Muscle of leg (tissue), 11 donors: ENCODE data around the gene KRTAP19-7. TPM values are rescaled to one million over a fixed set of nuclear protein-coding genes. Genes with fewer than 3 reads are reported as not detected.

Experiments
- DNase-seq: peaks from one replicate; pipeline ENCODE4 v3.0.0; 2013
- H3K27ac ChIP-seq: one replicate; pipeline ENCODE4 v1.5.1; 2013; ENCODE audit warnings: mild to moderate bottlenecking, low read length, control low read depth
- H3K27me3 ChIP-seq: one replicate; pipeline ENCODE4 v1.6.1; 2013; ENCODE audit warnings: low read length; ENCODE audit not compliant: control insufficient read depth, insufficient read depth
- H3K36me3 ChIP-seq: one replicate; pipeline ENCODE4 v1.6.1; 2013; ENCODE audit warnings: low read length; ENCODE audit not compliant: control insufficient read depth, insufficient read depth
- H3K4me1 ChIP-seq: one replicate; pipeline ENCODE4 v1.6.1; 2013; ENCODE audit warnings: low read length; ENCODE audit not compliant: control insufficient read depth, insufficient read depth
- H3K4me3 ChIP-seq: one replicate; pipeline ENCODE4 v1.5.1; 2013; ENCODE audit warnings: low read length, control low read depth
- H3K9me3 ChIP-seq: replicated peaks from 2 replicates; pipeline ENCODE4 v1.6.1; 2013; ENCODE audit warnings: low read depth, low read length; ENCODE audit not compliant: control insufficient read depth
- WGBS: methylation state at CpG from one replicate; pipeline ENCODE4 v1.1.5; 2013; ENCODE audit warnings: missing lambda C conversion rate; ENCODE audit not compliant: insufficient coverage; 5-methylcytosine and 5-hydroxymethylcytosine counted together
- polyA plus RNA-seq, 8 donors: library from polyadenylated mRNA; unstranded; fragments of 120-200 nt; gene quantifications; one replicate each; pipeline versions ENCODE4 v1.2.1 to v1.2.3, GENCODE V29; 2013; ENCODE audit warnings: inconsistent platforms in 1 of 8, low replicate concordance in 1 of 8; ENCODE audit not compliant: insufficient read length in 8 of 8, insufficient read depth in 1 of 8
- total RNA-seq: library from RNA; stranded (reverse); fragments of 120-200 nt; gene quantifications from one replicate; pipeline ENCODE4 v1.2.4, GENCODE V29; 2013

KRTAP19-7 gene
- total and polyA plus RNA-seq, 9 donors = not detected

DNA sequence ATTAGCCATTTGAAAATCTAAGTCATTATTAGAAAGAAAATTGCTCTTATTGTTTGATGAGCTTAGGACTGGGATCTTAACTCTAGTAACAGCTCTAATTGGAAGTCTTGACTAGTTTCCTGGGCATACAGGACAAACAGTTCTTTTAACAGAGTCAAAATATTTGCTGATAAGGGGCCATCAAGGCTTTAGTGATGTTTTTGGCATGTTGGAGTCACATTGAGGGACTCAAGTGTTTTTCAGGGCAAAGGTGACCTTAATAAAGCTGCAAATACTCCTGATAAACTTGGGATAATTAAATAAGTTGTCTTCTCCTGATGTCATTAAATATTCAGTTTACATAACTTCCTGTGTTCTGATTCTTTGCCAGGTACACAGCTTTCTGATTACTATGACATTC, 6.5 kb upstream of the KRTAP19-7 start:
- H3K36me3 ChIP-seq = no peaks in the 10 kb centered on the region

DNA sequence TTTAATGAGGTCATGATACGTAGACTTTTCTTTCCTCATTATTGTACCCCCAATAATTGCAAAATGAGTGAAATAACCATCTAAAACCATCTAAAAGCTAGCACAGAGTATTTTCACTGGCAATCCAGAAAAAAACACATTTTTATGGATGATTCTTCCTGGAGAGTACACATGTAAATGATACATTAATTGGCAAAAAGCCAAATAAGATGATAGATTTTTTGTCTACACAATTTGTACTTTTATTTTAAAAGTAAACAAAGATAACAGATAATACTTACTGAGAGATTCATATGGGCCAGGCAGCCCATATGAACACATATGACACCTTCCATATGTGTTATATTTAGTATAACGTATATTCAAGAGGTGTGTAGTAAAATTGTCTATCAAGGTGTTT, 2.5 kb upstream of the KRTAP19-7 start:
- no peak for DNase-seq
- Histone ChIP-seq H3K27ac (no peak overlapping the region), H3K36me3 (no peaks in the 10 kb centered on the region), H3K9me3 (no peaks in the 10 kb centered on the region), H3K4me1 (no peaks in the 10 kb centered on the region), H3K4me3 (no peak overlapping the region), H3K27me3 (no peaks in the 10 kb centered on the region)
- WGBS = no CpG with 5 or more reads among the region's 2 CpGs

More for the DNA sequence above, 6.5 kb upstream of the KRTAP19-7 start:
- Histone ChIP-seq H3K9me3 (no peaks in the 10 kb centered on the region), H3K27ac (no peak overlapping the region), H3K4me3 (no peak overlapping the region), H3K4me1 (no peaks in the 10 kb centered on the region), H3K27me3 (no peaks in the 10 kb centered on the region)
- DNase-seq = no peak

DNA sequence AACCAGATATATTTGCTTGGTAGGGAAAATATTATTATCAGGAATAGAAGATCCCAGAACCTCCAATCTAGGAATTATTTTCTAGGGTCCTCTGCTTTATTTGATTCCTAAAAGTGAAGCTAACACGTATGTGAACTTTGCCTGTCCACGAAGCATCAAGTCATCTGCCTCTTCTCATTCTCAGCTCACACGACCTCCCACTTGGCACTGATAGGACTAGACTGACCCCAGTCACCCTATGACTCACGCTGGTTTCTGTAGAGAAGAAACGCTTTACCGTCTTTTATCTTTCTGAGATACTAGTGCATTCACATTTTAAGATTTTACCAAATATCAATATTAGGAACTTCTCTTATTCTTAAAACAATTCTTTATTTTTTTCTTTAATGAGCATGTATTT, 2.0 kb upstream of the KRTAP19-7 start:
- WGBS = 75% methylated on average over 3 of the region's 6 CpGs
- H3K4me1 ChIP-seq = no peaks in the 10 kb centered on the region
- no peaks in the 10 kb centered on the region for H3K36me3 ChIP-seq
- no peaks in the 10 kb centered on the region for H3K27me3 ChIP-seq
- H3K27ac ChIP-seq = no peak overlapping the region
- H3K9me3 ChIP-seq = no peaks in the 10 kb centered on the region
- no peak overlapping the region for H3K4me3 ChIP-seq
- DNase-seq = no peak

DNA sequence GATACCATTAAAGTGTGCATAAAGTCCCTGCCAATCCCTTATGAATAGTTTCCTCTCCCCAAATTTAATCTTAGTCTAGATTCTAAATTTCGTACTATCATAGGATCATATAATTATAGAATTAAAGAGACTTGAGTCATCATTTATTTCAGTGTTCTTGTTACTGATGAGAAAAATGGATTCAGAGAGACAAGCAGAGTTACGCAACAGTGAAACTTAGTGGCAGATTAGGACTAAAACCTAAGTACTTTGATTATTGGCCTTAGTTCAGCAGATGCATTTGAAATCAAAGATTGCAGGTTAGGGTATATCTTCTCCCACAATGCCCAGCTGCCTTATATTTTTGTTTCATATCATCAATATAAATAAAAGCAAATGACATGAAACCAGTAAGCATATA, 843 bp upstream of the KRTAP19-7 start:
- H3K4me3 ChIP-seq = no peak overlapping the region
- no peak for DNase-seq
- WGBS = no CpG with 5 or more reads among the region's 2 CpGs

DNA sequence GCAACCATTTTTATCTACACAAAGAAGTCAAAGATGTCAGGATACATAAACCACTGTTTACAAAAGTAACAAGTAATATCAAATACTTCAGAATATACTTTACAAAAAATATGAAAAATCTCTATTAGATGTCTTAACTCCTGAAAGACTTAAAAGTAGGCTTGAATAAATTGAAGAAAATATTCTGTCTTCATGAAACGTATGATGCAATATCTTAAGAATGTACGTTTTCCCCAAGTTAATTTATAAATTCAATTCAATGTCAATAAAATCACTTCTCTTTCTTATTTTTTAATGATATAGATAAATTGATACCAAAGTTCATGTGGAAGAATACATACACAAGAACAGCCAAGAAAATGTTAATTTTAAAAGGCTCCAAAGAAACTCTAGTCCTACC, 6.0 kb downstream of the KRTAP19-7 start:
- no peaks in the 10 kb centered on the region for H3K36me3 ChIP-seq
- no peak for DNase-seq
- no peak overlapping the region for H3K4me3 ChIP-seq
- H3K4me1 ChIP-seq = no peaks in the 10 kb centered on the region
- no peaks in the 10 kb centered on the region for H3K9me3 ChIP-seq
- H3K27ac ChIP-seq = no peak overlapping the region
- WGBS = no CpG with 5 or more reads among the region's 2 CpGs
- no peaks in the 10 kb centered on the region for H3K27me3 ChIP-seq

More for the DNA sequence above, 843 bp upstream of the KRTAP19-7 start:
- Histone ChIP-seq H3K4me1 (no peaks in the 10 kb centered on the region), H3K36me3 (no peaks in the 10 kb centered on the region), H3K27me3 (no peaks in the 10 kb centered on the region), H3K27ac (no peak overlapping the region), H3K9me3 (no peaks in the 10 kb centered on the region)

DNA sequence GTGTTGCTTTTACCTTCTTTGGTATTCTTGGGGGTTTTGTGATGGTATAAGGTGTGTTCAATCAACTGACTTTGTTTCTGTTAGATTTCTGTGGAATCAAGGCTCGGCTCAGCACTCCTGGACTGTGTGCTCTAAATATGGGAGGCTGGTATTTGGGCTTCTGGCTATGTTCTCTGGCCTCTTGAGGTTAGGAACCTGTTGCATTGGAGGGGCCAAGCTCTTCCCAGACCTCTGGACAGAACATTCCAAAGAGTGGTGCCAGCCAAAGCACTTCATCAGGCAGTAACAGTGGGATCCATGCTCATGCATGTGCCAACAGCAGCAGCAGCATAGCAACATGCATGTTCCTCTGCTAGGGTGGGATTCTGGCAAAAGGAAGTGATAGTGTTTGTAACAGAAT, 8.3 kb downstream of the KRTAP19-7 start:
- H3K27ac ChIP-seq = no peak overlapping the region
- no peaks in the 10 kb centered on the region for H3K36me3 ChIP-seq
- no peak for DNase-seq
- no peaks in the 10 kb centered on the region for H3K27me3 ChIP-seq
- H3K4me3 ChIP-seq = no peak overlapping the region
- no peaks in the 10 kb centered on the region for H3K4me1 ChIP-seq
- WGBS = 70% methylated on average over 1 of the region's 1 CpG
- H3K9me3 ChIP-seq = no peaks in the 10 kb centered on the region

DNA sequence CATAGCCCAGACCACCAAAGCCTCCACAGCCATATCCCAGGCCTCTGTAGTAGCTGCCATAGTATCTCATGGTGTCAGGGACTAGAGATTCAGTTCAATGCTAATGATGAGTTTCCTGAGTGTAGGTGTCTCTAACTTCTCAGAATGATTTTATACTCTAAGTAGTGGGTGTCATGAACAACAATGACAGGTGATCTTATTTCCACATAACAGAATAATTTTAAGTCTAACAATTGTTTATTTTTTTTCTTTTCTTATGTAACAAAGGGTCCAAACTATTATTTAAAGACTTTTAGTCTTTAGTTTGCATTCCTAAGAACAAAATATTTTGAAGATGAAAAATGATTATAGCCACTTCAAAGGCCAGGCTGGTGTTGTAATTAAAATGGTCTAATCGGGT, 19.4 kb downstream of the KRTAP19-7 start, which contains the start of gene KRTAP19-6:
Gene KRTAP19-6 (minus strand): TSS at position 101 of the 400 bp plus-strand sequence. CDS start 31 bp downstream, at position 70.
- Histone ChIP-seq H3K27ac (no peak within 1 kb of the TSS), H3K36me3 (no peaks in the 10 kb centered on the region), H3K4me3 (no peak within 1 kb of the TSS), H3K9me3 (no peaks in the 10 kb centered on the region), H3K27me3 (no peaks in the 10 kb centered on the region), H3K4me1 (no peaks in the 10 kb centered on the region)
- no peak for DNase-seq
- WGBS = no CpG with 5 or more reads among the region's 1 CpG

DNA sequence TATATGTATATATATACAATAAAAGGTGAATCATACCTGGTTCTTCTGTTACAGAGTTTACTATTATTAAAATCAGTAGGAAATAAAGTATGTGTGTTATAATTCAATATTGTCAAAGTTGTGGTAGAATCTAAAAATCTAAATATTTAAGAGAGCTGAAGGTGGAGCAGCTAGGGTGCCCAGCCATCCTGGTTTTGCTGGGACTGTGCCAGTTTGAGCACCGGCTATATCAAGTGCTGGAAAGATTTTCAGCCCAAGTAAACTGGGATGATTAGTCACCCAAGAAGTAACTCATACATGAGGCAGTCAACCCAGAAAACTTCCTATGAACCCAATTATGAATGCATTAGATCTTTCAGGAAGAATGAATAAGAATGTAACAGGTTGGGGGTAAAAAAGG, 42.2 kb downstream of the KRTAP19-7 start:
- DNase-seq = no peak
- no peaks in the 10 kb centered on the region for H3K36me3 ChIP-seq
- H3K27ac ChIP-seq = no peak overlapping the region
- no peaks in the 10 kb centered on the region for H3K4me1 ChIP-seq
- H3K27me3 ChIP-seq = no peaks in the 10 kb centered on the region
- no peak overlapping the region for H3K4me3 ChIP-seq
- no peaks in the 10 kb centered on the region for H3K9me3 ChIP-seq
- no CpG with 5 or more reads among the region's 1 CpG for WGBS

DNA sequence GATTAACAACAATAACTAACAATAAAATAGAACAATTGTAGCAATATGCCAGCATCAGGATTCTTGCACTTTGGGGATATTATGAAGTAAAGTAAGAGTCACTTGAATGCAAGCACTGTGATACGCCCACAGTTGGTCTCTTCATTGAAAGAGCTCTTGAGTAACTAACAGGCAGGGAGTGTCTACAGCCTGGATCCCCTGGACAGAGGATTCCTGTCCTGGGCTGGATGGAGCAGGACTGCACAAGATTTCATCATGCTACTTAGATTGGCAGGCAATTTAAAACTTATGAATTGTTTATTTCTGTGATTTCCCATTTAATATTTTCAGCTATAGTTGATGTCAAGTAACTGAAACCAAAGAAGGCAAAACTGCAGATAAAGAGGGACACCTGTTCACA, 45.4 kb downstream of the KRTAP19-7 start:
- WGBS = 100% methylated on average over 1 of the region's 1 CpG
- H3K9me3 ChIP-seq = no peaks in the 10 kb centered on the region
- no peak overlapping the region for H3K27ac ChIP-seq
- H3K4me1 ChIP-seq = no peaks in the 10 kb centered on the region
- no peaks in the 10 kb centered on the region for H3K27me3 ChIP-seq
- no peak for DNase-seq
- no peak overlapping the region for H3K4me3 ChIP-seq
- no peaks in the 10 kb centered on the region for H3K36me3 ChIP-seq
